ENCODE measurements around the gene MSMB.

DNA sequence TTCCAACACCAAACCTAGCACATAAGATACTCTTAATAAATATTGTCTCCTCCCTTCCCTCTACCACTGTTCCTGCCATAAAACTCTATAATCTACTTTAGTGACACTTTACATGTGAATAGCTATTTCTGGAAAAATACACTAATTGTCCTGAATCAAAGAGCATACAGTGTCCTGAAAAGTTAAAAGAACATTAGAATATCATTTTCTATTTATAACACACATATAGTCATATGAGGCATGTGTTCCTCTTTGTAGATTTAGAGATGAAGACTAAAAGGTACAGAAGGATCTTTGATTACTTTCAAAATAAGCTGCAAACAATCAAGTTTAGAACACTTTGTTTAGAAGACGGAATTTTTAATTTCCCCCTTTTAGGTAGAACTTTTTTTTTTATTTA lies 29.3 kb downstream of the MSMB start:
- TF ChIP-seq, protein P1, sequence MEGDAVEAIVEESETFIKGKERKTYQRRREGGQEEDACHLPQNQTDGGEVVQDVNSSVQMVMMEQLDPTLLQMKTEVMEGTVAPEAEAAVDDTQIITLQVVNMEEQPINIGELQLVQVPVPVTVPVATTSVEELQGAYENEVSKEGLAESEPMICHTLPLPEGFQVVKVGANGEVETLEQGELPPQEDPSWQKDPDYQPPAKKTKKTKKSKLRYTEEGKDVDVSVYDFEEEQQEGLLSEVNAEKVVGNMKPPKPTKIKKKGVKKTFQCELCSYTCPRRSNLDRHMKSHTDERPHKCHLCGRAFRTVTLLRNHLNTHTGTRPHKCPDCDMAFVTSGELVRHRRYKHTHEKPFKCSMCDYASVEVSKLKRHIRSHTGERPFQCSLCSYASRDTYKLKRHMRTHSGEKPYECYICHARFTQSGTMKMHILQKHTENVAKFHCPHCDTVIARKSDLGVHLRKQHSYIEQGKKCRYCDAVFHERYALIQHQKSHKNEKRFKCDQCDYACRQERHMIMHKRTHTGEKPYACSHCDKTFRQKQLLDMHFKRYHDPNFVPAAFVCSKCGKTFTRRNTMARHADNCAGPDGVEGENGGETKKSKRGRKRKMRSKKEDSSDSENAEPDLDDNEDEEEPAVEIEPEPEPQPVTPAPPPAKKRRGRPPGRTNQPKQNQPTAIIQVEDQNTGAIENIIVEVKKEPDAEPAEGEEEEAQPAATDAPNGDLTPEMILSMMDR (IDR thresholded peaks at IDR 0.05) = no peak
- TF ChIP-seq POLR2AphosphoS5 (IDR thresholded peaks at IDR 0.05) (no peak), POLR2A (IDR thresholded peaks at IDR 0.05) (no peak)

Data from stomach (tissue), 4 donors.